ENCODE measurements around the gene RIPPLY3. TPM values are rescaled to one million over a fixed set of nuclear protein-coding genes. Genes with fewer than 3 reads are reported as not detected.

RIPPLY3 gene
- total and polyA plus RNA-seq, 11 donors, result not detected

GRCh38 chr21:37055271-37055855, 48.9 kb downstream of the RIPPLY3 start:
- TF ChIP-seq, protein P1, sequence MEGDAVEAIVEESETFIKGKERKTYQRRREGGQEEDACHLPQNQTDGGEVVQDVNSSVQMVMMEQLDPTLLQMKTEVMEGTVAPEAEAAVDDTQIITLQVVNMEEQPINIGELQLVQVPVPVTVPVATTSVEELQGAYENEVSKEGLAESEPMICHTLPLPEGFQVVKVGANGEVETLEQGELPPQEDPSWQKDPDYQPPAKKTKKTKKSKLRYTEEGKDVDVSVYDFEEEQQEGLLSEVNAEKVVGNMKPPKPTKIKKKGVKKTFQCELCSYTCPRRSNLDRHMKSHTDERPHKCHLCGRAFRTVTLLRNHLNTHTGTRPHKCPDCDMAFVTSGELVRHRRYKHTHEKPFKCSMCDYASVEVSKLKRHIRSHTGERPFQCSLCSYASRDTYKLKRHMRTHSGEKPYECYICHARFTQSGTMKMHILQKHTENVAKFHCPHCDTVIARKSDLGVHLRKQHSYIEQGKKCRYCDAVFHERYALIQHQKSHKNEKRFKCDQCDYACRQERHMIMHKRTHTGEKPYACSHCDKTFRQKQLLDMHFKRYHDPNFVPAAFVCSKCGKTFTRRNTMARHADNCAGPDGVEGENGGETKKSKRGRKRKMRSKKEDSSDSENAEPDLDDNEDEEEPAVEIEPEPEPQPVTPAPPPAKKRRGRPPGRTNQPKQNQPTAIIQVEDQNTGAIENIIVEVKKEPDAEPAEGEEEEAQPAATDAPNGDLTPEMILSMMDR (IDR thresholded peaks at IDR 0.05), result no peak
- no peak for TF ChIP-seq POLR2A (IDR thresholded peaks at IDR 0.05)
- WGBS, 4 donors, result 82 to 95% (median 89%) methylated on average over 2 of the region's 2 CpGs

DNA sequence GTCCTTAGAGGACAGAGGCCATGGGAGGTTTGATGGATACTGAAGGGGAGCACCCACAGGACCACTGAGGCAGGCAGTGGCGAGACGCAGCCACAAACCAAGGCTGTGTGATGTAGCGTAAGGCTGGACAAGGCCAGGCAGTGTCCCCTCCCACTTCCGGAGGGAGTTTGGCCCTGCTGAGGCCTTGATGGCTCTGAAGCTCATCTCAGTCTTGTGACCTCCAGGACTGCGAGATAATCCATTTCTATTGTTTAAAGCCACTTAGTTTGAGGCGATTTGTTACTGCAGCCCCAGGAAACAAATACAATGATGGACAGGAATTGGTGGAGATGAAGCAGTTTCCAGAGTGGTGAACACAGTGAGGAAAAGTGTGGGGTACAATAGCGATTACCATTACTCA, 51.1 kb downstream of the RIPPLY3 start:
- ATAC-seq, result no peak
- peaks cover 0 to 3% (median 0%) of the 10 kb centered on the region in 12 donors for H3K9me3 ChIP-seq
- intact Hi-C loops (cut with DNase I), result no loop called here

More at GRCh38 chr21:37055271-37055855, 48.9 kb downstream of the RIPPLY3 start:
- peaks cover 0 to 3% (median 0%) of the 10 kb centered on the region in 12 donors for H3K9me3 ChIP-seq
- intact Hi-C loops (cut with DNase I), result no loop called here
- no peak overlapping the region for H3K27ac ChIP-seq
- H3K4me3 ChIP-seq, result no peak overlapping the region
- peaks cover 0 to 3% (median 0%) of the 10 kb centered on the region in 12 donors for H3K4me1 ChIP-seq
- H3K27me3 ChIP-seq, result no peaks in the 10 kb centered on the region
- no peaks in the 10 kb centered on the region for H3K36me3 ChIP-seq
- ATAC-seq (no peak), DNase-seq (no peak)

GRCh38 chr21:37058261-37058660, 51.8 kb downstream of the RIPPLY3 start:
- TF ChIP-seq POLR2A (IDR thresholded peaks at IDR 0.05), result no peak
- TF ChIP-seq, protein P1 (IDR thresholded peaks at IDR 0.05), result no peak
- H3K27me3 ChIP-seq, result no peaks in the 10 kb centered on the region
- intact Hi-C loops (cut with DNase I), result no loop called here
- WGBS, 4 donors, result 53 to 64% (median 61%) methylated on average over 2 of the region's 2 CpGs
- H3K4me3 ChIP-seq, result no peak overlapping the region
- H3K36me3 ChIP-seq, result no peaks in the 10 kb centered on the region
- ATAC-seq, result no peak
- H3K27ac ChIP-seq, result no peak overlapping the region
- DNase-seq, result no peak
- H3K9me3 ChIP-seq, result peaks cover 0 to 3% (median 0%) of the 10 kb centered on the region in 12 donors
- peaks cover 0 to 7% (median 0%) of the 10 kb centered on the region in 12 donors for H3K4me1 ChIP-seq

More for the DNA sequence above, 51.1 kb downstream of the RIPPLY3 start:
- Histone ChIP-seq H3K27ac (no peak overlapping the region), H3K27me3 (no peaks in the 10 kb centered on the region), H3K36me3 (no peaks in the 10 kb centered on the region), H3K4me1 (peaks cover 0 to 7% (median 0%) of the 10 kb centered on the region in 12 donors), H3K4me3 (no peak overlapping the region)
- DNase-seq, result no peak
- WGBS, 4 donors, result 91 to 94% (median 92%) methylated on average over 7 of the region's 7 CpGs
- no peak for TF ChIP-seq POLR2A (IDR thresholded peaks at IDR 0.05)
- TF ChIP-seq, protein P1 (IDR thresholded peaks at IDR 0.05), result no peak

DNA sequence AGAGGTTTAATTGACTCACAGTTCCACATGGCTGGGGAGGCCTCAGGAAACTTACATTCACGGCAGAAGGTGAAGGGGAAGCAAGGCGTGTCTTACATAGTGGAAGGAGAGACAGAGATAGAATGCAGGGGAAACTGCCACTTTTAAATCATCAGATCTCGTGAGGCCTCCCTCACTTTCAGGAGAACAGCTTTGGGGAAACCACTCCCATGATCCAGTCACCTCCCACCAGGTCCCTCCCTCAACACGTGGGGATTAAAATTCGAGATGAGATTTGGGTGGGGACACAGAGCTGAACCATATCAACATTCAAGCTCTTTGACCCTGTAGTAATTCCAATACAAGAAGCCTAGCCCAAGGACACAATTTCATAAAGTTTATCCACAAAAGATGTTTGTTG, 52.7 kb downstream of the RIPPLY3 start:
- no peak for TF ChIP-seq POLR2A (IDR thresholded peaks at IDR 0.05)
- TF ChIP-seq, protein P1 (IDR thresholded peaks at IDR 0.05), result no peak
- Histone ChIP-seq H3K9me3 (peaks cover 0 to 3% (median 0%) of the 10 kb centered on the region in 12 donors), H3K27me3 (no peaks in the 10 kb centered on the region), H3K36me3 (no peaks in the 10 kb centered on the region), H3K27ac (no peak overlapping the region), H3K4me1 (peaks cover 0 to 7% (median 0%) of the 10 kb centered on the region in 12 donors), H3K4me3 (no peak overlapping the region)
- ATAC-seq, result no peak
- intact Hi-C loops (cut with DNase I), result no loop called here
- no peak for DNase-seq
- 68 to 86% (median 76%) methylated on average over 5 of the region's 5 CpGs for WGBS, 4 donors
